Measurements from ENCODE around the gene SSPN.

Gene SSPN

GRCh38 chr12:26290565-26290964 is 95.2 kb downstream of the SSPN start:
- DNase-seq, result no peak

- DNase-seq, result no peak
These were observed 97.2 kb downstream of the SSPN start for GRCh38 chr12:26292596-26292995.

DNA sequence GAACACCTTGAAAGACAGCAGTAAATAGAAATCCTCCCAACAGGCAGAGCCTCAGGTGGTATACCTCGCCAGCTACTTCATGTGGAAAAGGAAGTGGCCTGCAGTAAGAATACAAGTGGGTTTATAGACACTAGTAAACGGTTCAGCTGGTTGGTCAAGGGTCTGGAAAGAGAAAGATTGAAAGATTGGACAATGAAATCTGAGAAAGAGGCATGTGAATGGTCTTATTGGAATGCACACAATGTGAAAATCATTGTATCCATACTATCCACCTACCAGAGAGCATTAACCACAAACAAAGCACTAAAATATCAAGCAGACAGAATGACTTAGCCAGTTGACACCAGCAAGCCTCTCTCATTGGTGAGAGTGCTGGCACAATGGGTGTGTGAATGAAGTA is 98.2 kb downstream of the SSPN start:
- DNase-seq, result no peak

DNA sequence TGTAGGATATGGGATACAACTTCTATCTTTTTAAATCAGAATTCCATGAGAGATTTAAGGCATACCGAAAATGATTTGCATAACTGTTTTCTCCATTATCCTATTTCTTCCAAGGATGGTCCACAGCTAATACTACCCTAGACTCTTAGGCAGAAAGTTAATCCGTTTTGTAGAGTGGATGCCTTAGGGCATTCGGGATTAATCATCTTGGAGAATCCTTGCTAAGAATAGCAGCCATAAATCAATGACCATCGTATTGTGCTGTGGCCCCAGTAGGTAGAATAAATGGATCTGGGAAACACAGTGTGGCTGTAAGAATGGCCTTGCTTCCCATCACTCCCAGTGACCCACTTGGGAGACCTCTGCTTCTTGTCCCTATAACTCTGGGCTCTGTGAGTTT is 99.6 kb downstream of the SSPN start:
- DNase-seq, result no peak

DNA sequence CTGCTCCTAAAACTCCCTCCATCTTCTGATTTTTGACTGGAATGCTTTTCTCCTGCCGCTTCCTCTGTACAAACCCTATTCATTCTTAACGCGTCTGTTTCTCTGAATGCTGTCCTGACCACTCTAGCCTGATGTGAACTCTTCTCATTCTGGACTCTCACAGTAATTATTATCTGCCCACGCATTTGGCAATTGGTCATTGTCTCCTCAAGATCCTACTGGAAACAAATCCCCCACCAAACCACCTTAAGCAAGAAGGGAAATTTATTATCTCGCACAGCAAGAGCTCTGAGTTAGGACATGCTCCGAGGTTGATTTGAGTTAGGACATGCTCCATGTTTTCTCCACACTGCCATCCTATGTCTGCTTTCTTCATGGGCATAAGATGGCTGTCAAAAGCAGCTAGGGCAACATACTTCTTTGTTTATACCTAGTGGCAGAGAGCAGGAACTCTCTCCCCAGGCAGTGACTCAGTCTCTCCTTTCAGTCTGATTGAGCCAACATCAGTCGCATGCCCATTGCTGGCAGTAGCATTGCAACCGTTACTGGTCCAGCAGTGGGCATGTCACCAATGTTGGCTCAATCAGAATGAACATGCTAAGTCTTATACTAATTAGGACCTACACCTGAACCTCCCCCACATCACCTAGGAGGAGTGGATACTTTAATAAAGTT is 102.2 kb downstream of the SSPN start:
- DNase-seq, result no peak

GRCh38 chr12:26298785-26299621 is 103.6 kb downstream of the SSPN start:
- no peak for DNase-seq

DNA sequence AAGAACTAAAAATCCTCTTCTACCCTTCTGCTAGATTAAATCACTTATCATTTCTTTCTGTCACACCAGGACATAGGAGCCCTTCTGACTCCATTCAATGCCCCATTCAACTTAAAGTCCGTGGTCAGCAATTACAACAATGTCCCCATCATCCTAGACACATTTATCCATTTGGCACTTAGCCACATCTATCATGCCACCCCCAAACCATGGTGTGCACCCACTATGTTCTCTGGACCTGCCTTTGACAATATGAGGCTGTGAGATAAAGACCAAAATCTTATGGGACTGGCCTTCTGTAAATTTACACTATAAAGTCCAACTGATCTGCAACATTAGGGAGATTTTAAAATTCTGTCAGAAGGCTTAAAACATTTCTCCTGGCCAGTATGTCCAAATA is 104.4 kb downstream of the SSPN start:
- no peak for DNase-seq
